Stimulated activated CD4-positive, alpha-beta T cell treated with anti-CD3 and anti-CD28 coated beads, TNF-alpha, amount 100 ng/mL, for 48 hours (primary cell): Measurements from ENCODE around the gene HS6ST3.
"Not testable (repeated sequence)": the region's sequence is repeated elsewhere in the genome, so short reads cannot be mapped to it uniquely, and the experiment has no call there.

Source experiments
- DNase-seq, 3 donors: peaks; one replicate each; pipeline ENCODE4 v3.0.0-alpha.2; 2020; ENCODE audit warnings: low read depth in 3 of 3

Gene HS6ST3

GRCh38 chr13:96734499-96734898 is 644.6 kb downstream of the HS6ST3 start:
- DNase-seq, result no peak

GRCh38 chr13:96741779-96742178 is 651.9 kb downstream of the HS6ST3 start:
- no peak for DNase-seq

GRCh38 chr13:96743296-96744089 is 653.6 kb downstream of the HS6ST3 start:
- DNase-seq, result no peak

GRCh38 chr13:96744367-96745331 is 654.7 kb downstream of the HS6ST3 start:
- DNase-seq, result no peak

- DNase-seq, result no peak
Measured at GRCh38 chr13:96746886-96747285, 657.0 kb downstream of the HS6ST3 start.

- no peak for DNase-seq
Measured at GRCh38 chr13:96749825-96750224, 659.9 kb downstream of the HS6ST3 start.

GRCh38 chr13:96751089-96751488 is 661.2 kb downstream of the HS6ST3 start:
- no peak for DNase-seq

GRCh38 chr13:96762876-96763275 is 673.0 kb downstream of the HS6ST3 start:
- no peak for DNase-seq

GRCh38 chr13:96766306-96766705 is 676.4 kb downstream of the HS6ST3 start:
- DNase-seq, result no peak

- no peak for DNase-seq
Measured at GRCh38 chr13:96768524-96768923, 678.6 kb downstream of the HS6ST3 start.

GRCh38 chr13:96769874-96770273 is 680.0 kb downstream of the HS6ST3 start:
- no peak for DNase-seq

GRCh38 chr13:96771486-96772367 is 681.8 kb downstream of the HS6ST3 start:
- DNase-seq, result no peak

- no peak for DNase-seq
Measured at GRCh38 chr13:96772426-96772825, 682.5 kb downstream of the HS6ST3 start.

GRCh38 chr13:96778302-96778701 is 688.4 kb downstream of the HS6ST3 start:
- not testable (repeated sequence) for DNase-seq

- DNase-seq, result no peak
Measured at GRCh38 chr13:96779691-96780090, 689.8 kb downstream of the HS6ST3 start.

- DNase-seq, result no peak
Measured at GRCh38 chr13:96780105-96780504, 690.2 kb downstream of the HS6ST3 start.

- DNase-seq, result no peak
Measured at GRCh38 chr13:96781141-96781540, 691.2 kb downstream of the HS6ST3 start.

- DNase-seq, result no peak
Measured at GRCh38 chr13:96782186-96782585, 692.3 kb downstream of the HS6ST3 start.

- DNase-seq, result no peak
Measured at GRCh38 chr13:96783057-96783456, 693.1 kb downstream of the HS6ST3 start.

GRCh38 chr13:96783511-96783910 is 693.6 kb downstream of the HS6ST3 start:
- no peak for DNase-seq

- no peak for DNase-seq
Measured at GRCh38 chr13:96785986-96786385, 696.1 kb downstream of the HS6ST3 start.

- DNase-seq, result no peak
Measured at GRCh38 chr13:96792188-96792587, 702.3 kb downstream of the HS6ST3 start.
